ENCODE results near the gene ARFIP2.
"Not testable (repeated sequence)": the region's sequence is repeated elsewhere in the genome, so short reads cannot be mapped to it uniquely, and the experiment has no call there.

Gene ARFIP2, protein sequence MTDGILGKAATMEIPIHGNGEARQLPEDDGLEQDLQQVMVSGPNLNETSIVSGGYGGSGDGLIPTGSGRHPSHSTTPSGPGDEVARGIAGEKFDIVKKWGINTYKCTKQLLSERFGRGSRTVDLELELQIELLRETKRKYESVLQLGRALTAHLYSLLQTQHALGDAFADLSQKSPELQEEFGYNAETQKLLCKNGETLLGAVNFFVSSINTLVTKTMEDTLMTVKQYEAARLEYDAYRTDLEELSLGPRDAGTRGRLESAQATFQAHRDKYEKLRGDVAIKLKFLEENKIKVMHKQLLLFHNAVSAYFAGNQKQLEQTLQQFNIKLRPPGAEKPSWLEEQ

DNA sequence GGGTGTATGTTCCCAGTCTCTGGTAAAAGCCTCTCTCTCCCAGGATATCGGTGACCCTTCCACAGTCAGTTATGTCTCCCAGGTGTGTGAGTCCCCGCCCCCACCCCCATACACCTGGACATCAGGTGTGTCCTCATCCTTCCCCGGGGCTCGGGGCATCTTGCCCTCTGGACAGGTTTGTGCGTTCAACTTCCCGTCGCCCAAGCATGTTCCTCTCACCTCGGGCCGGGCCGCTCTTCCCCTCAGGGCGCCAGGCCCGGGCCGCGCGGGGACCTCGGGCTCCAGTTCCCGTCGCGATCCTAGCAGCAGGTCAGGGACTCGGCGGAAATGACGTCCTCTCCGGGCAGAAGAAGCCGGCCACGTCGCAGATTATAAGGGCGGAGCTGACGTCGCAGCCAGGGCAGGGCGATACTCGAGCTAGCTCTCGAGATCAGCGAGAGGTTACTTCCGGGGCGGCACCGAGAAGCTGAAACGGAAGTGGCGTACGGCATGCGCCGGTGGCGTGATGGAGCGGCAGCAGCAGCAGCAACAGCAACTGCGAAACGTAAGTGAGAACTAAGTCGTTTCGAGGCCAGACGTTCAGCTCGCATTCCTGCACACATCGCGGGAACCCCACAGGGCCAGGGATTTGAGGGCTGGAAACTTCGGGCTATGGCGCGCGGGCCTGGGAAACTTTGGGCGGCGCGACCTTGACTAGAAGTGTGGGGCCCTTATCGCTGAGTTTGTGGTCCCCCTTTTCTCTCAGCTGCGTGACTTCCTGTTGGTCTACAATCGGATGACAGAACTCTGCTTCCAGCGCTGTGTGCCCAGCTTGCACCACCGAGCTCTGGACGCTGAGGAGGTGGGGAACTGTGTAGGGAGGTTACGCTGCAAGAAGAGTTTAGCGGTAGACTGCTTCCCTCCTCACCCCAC lies at the start of gene ARFIP2, which contains the start of gene TIMM10B:
ARFIP2 (minus strand) TSS at position 320 of the 912 bp plus-strand sequence. CDS start 910 bp downstream, outside the sequence.
TIMM10B (plus strand) TSS at position 490 of the 912 bp plus-strand sequence; CDS start at position 506, 16 bp downstream.
- DNase-seq (ENCODE audit: low spot score), result peak; percentile 99

DNA sequence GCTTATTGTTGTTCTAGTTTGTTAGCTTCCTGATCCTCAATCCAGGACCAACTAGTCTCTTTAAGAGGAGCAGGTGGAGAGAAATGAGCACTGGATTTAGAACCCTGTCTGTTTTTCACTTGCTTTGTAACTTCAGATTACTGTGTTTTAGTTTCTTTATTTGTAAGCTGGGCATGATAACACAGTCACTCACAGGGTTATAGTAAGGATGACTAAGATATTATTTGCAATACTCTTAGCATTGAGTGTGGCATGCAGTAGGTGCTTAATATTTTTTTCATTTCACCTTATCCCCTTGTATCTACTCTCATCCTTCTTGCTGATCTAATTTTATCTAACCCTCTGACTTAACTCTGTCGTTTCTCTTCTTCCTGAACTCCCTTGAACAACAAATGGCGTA lies 49.7 kb upstream of the ARFIP2 start:
- no peak for DNase-seq (ENCODE audit: low spot score)

DNA sequence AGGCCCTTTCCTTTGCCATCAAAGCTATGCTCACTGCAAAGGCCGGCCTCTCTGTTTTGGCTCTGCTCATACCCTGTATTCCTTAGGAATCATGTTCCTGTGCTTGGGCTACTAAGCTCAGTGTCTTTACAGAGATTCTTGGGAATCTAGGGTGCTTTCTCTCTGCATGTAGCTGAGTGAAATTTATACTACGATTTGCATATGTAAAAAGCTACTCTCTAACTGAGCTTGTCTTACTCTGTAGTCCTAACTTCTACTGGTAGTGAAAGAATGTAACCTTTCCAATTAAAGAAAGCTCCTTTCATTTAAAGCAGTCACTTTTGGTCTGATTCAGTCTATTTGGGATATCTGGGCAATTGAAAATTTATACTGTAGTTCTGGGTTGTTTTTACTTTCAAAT lies 48.1 kb upstream of the ARFIP2 start:
- no peak for DNase-seq (ENCODE audit: low spot score)

DNA sequence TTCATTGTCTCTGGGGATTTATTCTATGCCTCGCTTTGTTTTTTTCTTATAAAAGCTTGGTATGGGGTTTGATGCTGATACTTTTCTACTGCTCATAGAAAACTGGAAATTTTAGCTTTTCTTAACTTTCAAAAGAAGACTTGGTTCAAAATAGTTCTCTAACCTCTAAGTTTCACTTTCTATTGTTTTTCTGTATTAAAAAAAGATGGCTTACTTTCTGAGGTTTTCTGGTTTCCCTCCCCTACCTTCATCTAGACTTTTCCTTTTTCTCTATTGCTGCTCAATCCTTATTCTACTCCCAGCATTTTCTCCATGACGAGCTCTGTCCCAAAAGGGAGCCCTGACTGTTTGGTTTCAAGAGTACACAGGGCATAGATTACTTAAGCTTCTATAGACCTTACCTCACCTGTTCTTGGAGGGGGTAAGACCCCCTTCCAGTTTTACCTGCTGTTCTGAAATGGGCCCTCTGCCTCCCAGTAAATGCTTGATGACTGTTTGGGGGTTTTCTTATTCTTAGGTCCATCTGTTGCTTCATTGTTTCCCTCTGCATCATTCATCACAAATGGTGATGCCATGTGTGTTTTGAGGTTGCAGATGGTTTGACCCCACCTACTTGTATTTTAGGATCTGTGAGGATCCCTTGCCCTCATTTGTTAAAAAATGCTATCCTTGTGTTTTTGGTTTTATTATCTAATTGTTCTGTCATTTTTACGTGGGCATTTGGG lies 45.4 kb upstream of the ARFIP2 start:
- no peak for DNase-seq (ENCODE audit: low spot score)

DNA sequence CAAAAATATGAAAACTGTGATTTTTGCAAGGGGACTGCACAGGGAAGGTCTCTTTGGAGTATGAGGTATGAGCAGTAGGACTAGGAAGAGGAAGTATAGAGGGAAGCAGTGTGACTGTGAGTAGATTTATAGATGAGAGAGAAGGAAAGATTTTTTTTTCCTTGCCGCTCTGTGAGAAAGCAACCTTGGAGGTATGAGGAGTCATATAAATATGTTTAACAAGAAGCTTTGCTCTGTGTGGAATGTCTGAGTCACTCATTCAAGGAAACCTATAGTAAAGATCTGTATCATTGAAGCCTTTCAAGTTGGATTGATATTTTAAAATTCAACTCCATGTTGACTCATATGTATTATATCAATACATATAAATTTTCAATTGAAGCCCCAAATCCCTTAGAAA lies 42.1 kb upstream of the ARFIP2 start:
- no peak for DNase-seq (ENCODE audit: low spot score)

DNA sequence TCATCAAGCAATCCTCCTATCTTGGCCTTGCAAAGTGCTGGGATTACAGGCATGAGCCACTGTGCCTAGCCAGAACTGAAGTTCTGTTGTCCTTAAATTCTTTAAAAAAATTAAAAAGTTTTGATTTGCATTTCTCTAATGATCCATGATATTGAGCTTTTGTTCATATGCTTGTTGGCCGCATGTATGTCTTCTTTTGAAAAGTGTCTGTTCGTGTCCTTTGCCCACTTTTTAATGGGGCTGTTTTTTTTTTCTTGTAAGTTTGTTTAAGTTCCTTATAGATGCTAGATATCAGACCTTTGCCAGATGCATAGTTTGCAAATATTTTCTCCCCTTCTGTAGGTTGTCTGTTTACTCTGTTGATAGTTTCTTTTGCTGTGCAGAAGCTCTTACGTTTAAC lies 40.8 kb upstream of the ARFIP2 start:
- not testable (repeated sequence) for DNase-seq (ENCODE audit: low spot score)

DNA sequence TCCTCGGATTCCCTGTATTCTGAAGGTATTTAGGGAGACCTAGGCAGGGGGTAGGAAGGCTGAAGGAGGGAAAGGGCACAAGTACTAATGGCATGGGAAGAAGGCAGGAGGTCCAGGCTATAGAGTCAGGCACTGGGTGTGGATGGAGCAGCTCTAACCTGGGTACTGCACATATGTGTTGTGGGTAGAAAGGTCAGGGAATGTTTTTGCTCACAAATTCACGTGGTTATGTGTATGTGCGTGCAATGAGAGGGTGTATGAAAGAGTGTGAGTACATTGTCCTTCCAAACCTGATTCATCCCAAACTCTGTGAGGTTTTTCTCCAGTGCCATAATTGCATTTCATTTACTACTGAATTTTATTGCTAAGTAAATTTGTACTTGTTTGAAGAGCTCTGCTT lies 39.1 kb upstream of the ARFIP2 start:
- DNase-seq (ENCODE audit: low spot score), result no peak

DNA sequence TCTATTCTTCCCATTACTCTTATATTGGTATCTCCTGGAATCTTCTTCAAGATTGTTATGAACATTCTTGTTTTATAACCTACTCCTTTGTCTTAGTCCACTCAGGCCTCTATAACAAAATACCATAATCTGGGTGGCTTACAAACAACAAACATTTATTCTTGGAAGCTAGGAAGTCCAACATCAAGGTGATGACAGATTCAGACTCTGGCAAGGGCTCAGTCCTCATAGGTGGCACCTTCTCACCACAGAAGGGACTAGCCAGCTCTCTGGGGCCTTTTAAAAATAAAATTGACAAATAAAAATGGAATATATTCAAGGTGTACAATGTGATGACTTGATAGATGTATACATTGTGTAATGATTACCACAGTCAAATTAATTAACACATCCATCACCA lies 35.7 kb upstream of the ARFIP2 start:
- DNase-seq (ENCODE audit: low spot score), result no peak

DNA sequence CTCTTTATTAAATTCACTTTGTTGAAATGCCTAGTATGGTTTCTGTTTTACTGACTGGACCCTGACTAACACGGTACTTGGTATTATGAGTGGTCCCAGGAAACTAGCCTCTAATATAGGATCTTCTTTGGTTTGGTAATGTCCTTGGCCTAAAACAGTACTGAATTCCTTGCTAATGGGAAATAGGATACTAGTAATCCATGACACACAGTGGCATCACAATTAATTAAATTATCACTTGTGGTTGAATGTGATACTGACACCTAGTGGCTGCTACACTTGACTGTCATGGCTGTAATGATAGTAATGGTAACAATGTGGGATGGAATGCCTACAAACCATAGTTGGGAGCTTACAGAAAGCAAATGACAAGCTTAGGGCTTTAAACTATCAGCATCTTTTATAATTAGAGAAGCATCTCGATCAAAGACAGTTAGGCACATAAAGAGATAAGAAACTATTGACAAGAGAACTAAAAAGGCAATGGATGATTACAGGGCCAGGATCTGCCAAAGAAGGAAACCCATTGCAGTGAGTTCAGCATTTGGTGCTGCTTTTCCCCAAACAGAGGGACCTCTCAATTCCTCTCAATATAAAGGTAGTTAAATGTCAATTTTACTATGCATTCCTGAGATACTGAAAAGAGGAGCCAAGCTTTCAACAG lies 24.6 kb upstream of the ARFIP2 start:
- peak; percentile 64 for DNase-seq (ENCODE audit: low spot score)

DNA sequence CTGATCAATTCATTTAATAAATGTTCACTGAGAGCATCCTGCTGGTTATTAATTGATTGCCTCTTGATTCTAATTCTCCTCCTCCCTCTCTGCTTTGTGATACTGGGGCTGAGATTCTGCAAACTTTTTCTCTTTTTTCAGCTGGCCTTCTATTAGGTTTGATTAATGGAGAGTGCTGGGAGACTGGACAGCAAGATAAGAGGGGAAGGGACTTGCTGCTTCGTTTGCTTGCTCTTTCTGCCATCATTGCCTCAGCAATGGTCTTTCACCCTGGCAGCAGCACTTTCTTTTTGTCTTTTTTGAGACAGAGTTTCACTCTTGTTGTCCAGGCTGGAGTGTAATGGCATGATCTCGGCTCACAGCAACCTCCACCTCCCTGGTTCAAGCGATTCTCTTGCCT lies 23.0 kb upstream of the ARFIP2 start:
- DNase-seq (ENCODE audit: low spot score), result no peak

DNA sequence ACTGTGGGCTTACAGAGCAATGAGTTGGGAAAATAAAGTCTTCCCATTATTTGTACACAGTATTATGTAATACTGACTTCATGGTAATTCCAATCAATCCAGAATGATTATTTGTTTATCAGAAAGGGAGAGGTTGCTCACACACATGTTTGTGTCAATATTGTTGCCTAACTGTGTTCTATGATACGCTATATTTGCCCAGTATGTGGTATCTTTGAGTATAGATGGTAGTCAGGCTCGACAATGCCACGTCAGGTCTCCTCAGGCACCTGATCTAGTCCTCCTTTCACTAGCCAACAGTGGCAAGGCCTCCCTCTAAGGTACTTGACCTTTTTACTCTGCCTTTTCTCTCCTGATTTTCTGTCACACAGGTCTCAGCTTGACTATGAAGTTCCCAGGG lies 21.3 kb upstream of the ARFIP2 start:
- no peak for DNase-seq (ENCODE audit: low spot score)

DNA sequence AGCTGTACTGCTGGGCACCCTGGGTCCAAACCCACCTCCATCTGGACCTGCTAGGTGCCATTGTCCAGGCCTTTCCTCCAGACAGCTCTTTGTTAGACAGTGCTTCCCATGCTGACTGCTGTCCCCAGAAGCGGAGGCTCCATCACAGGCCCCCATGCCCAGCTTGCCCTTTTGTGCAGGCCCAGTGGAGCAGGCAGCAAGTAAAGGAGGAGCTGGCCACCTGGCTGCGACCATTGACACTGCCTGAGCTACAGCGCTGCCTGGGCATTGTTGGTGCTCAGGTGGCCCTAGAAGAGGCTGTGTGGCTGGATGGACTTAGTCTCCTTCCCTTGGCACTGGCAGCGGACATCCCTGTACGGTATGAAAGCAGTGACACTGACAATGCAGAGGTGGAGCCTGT lies 17.4 kb upstream of the ARFIP2 start:
- DNase-seq (ENCODE audit: low spot score), result no peak

DNA sequence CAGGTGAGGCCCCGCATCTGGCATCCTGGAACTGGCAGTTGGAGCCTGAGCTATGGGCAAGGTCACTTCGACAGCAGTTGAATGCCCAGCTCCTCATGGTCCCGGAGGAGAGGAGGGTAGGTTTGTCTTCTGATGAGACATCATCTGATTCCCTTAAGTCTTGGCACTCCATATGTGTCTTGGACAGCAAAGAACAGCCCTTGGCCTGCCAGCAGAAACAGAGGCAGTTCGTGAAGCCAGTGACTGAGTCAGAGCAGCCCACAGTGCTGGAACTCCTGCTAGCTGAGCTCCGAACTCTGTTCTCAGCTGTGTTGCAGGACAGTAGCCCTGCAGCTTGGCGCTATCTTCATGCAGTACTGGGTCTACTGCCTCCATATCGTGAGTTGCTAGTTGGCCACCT lies 17.0 kb upstream of the ARFIP2 start:
- no peak for DNase-seq (ENCODE audit: low spot score)

DNA sequence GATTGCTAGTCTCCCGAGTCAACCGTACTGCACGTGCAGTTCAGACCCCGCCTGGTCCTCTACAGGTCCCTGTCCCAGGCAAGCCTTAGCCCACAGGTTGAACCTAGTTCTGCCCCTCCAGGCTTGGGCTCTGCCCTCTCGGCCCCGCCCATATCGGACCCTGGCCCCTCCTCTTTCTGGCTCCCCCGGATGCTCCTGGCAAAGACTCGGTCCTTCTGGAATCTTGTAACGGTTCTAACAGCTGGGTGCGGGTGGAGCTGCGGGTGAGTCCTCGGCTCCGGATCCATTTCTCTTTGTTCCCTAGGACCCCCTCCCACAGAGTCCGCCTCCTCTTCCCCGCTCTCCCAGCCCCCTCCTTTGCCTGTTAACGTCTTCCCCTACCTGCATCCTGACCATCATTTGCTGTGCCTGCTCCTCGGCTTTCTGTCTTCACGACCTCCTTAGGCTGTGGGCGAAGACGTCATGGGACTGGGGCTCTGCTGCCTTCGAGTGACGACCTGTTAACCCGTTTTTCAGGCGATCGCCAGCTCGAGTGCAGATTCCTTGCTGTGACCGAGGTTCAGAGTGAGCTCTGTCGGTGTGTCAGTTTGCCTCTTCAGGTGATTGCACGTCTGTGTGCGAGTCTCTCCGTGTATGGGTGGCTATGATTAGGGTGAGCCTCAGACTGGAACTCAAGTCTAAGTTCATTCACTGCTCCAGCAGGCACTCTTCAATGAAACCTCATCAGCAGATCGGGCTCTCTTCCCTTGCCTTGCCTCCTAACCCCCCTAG lies 16.1 kb upstream of the ARFIP2 start, which contains the start of gene DNHD1:
DNHD1 (plus strand) TSS at position 212 of the 771 bp plus-strand sequence. CDS start 936 bp downstream, outside the sequence.
- DNase-seq (ENCODE audit: low spot score), result no peak

DNA sequence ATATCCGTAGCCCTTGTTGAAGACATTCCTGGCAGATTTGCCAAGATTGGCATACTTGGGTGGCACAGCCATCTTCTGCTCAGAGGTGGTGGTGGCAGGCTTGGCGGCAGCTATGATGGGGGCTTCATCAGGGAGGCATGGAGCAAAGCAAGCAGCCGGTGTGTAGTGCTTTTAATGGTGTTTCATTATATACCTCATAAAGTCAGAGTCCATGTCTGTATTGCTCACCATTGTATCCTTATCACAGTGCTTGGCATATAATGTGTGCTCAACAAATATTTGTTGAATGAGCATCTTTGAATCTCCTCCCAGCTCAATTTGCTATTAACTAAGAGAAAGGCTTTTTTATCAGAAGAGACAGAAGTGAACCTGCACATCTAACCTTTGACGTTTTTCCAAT lies 8.2 kb upstream of the ARFIP2 start:
- DNase-seq (ENCODE audit: low spot score), result no peak

DNA sequence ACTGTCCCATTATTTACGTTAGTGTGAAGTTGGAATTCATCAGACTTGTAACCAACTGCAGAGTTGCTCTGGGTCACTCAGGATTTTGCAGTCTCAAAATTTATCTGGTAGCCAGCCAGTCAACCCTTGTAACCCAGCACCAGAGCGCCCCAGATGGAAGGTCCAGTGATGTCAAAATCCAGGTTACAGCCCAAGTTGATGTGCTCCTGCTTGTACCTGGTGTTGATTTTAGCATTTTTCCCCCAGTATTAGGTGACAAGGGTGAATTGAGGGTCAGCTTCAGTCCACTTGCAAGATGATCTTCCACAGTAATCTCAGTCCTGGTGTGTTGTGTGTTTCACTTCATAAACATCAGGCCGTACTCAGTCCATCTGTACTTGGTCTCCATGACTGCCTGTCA lies 7.7 kb upstream of the ARFIP2 start:
- DNase-seq (ENCODE audit: low spot score), result no peak

DNA sequence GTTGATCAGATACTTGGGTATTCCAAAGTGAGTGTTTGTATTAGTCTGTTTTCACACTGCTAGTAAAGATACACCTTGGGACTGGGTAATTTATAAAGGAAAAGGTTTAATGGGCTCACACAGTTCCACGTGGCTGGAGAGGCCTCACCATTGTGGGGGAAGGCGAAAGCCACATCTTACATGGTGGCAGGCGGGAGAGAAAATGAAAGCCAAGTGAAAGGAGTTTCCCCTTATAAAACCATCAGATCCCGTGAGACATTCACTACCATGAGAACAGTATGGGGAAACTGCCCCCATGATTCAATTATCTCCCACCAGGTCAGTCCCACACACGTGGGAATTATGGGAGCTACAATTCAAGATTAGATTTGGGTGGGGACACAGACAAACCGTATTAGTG lies 7.2 kb upstream of the ARFIP2 start:
- no peak for DNase-seq (ENCODE audit: low spot score)

DNA sequence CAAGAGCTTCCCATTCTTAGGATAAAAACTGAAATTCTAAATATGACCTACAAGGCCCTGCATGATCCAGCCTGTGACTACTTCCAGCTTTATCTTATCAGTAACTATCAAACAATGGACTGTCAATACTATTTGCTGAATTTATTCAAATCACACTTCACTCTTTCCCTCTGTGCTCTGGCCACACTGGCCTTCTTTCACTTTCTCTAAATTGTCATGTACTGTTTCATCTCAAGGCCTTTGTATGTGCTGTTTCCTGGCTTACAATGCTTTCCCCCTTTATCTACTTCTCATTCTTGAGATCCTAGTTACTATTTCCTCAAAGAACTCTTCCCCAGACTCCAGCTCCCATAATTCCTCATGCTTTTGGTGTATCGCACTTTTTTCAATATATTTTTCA lies 5.8 kb upstream of the ARFIP2 start:
- DNase-seq (ENCODE audit: low spot score), result no peak

DNA sequence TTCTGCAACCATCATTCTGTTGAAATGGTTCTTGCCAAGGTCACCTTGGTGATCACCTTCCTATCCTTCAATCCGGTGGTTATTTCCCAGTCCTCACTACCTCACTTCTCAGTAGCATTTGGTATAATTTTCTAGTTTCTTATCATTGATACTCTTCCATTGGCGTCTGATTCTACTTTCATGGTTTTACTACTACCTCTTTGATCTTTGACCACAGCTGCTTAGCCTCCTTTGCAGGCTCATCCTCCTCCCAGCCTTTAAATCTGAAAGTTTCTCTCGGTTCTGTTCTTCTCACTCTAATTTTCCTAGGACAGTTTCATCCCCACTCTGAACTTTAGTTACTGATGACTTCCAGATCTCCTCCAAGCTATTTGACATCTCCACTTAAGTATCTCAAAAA lies 5.1 kb upstream of the ARFIP2 start:
- DNase-seq (ENCODE audit: low spot score), result no peak

DNA sequence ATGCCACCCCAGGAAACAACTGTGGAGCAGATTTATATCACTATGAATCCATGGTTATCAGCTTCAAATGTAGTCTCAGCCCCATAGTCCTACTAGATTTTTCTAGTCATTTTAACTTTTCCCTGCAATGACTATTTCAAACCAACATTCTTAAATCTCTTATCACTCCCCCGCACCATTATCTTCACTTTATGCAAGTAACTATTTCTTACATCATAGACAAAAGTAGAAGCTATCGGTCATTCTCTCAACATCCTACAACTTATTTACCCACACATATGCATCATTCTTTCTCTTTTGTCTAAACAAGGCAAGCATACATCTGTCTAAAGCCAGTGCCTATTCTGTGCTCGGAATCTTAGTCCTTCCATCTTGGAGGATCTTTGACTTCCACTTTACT lies 4.5 kb upstream of the ARFIP2 start:
- DNase-seq (ENCODE audit: low spot score), result no peak

DNA sequence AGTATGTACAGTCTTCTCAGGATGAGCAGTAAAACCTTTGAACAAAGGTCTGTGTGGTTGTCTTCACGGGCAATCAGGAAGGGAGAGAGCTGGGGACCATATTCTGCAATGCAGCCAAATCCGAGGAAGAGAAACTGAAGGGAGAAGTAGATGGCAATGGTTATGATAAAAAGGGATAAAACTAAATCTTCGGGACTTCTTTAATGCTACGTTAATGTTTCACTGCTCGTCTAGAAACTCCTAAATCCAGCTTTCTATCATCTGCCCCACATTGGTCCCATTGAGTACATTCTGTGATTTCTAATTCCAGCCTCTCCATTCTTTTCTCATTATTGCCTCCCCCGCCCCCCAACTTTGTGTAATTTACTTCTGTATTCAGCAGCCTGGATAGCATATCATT lies 1.9 kb upstream of the ARFIP2 start:
- DNase-seq (ENCODE audit: low spot score), result no peak

All from cerebellar cortex (tissue), 1 donor.